SU-DHL-6 (cell line): Measurements from ENCODE around the gene SLC22A23.

ENCODE experiments used
- H2AFZ ChIP-seq: fragments of 200-600 bp; sonication (generic); 2 replicates; pipeline ENCODE4 v1.6.1; 2014; ENCODE audit warnings: low read depth, mild to moderate bottlenecking, moderate library complexity, mixed read lengths, antibody characterized with exemption, low read length; ENCODE audit not compliant: severe bottlenecking
- H3F3A ChIP-seq: fragments of 200-600 bp; shearing (Covaris generic); 2 replicates; pipeline ENCODE4 v1.6.0; 2016; ENCODE audit warnings: antibody characterized with exemption, mild to moderate bottlenecking; ENCODE audit not compliant: insufficient read depth
- H3K27ac ChIP-seq: fragments of 200-600 bp; sonication (generic); 2 replicates; pipeline ENCODE4 v1.5.1; 2016; ENCODE audit warnings: low read depth, mild to moderate bottlenecking, low read length, moderate library complexity, mixed read lengths
- H3K27me3 ChIP-seq: fragments of 200-600 bp; sonication (generic), shearing (Covaris generic); 2 replicates; pipeline ENCODE4 v1.6.0; 2014; ENCODE audit warnings: mild to moderate bottlenecking, low read length
- H3K36me3 ChIP-seq: fragments of 200-600 bp; sonication (generic); 2 replicates; pipeline ENCODE4 v1.6.1; 2014; ENCODE audit warnings: mild to moderate bottlenecking, low read length, mixed read lengths
- H3K4me2 ChIP-seq: fragments of 300-600, 200-600 bp; shearing (Covaris generic), sonication (generic); 2 replicates; pipeline ENCODE4 v1.6.0; 2014; ENCODE audit warnings: low read length, low read depth, mild to moderate bottlenecking; ENCODE audit not compliant: poor library complexity, severe bottlenecking
- H3K4me3 ChIP-seq: fragments of 200-600 bp; sonication (generic); 2 replicates; pipeline ENCODE4 v1.5.1; 2014; ENCODE audit warnings: antibody characterized with exemption, low read length, mild to moderate bottlenecking, mixed read lengths; ENCODE audit not compliant: insufficient read depth, poor library complexity, severe bottlenecking
- H3K79me2 ChIP-seq: fragments of 200-600 bp; sonication (generic); 2 replicates; pipeline ENCODE4 v1.6.1; 2014; ENCODE audit warnings: mild to moderate bottlenecking, low read length, moderate library complexity; ENCODE audit not compliant: insufficient read depth
- H3K9ac ChIP-seq: fragments of 200-600 bp; sonication (generic); 2 replicates; pipeline ENCODE4 v1.7.0; 2014; ENCODE audit warnings: mild to moderate bottlenecking, low read length
- H3K9me2 ChIP-seq: fragments of 200-600 bp; sonication (generic); replicated peaks from 2 replicates; pipeline ENCODE4 v1.6.1; 2014; ENCODE audit warnings: low read length; ENCODE audit not compliant: insufficient read depth
- H3K9me3 ChIP-seq: fragments of 200-600 bp; sonication (generic); 2 replicates; pipeline ENCODE4 v1.6.1; 2014; ENCODE audit warnings: low read length, mixed read lengths; ENCODE audit not compliant: insufficient read depth
- H4K20me1 ChIP-seq: fragments of 200-600 bp; sonication (generic); 2 replicates; pipeline ENCODE4 v1.6.1; 2014; ENCODE audit warnings: low read depth, mild to moderate bottlenecking, antibody characterized with exemption, low read length, moderate library complexity, mixed read lengths
- EZH2phosphoT487 ChIP-seq: fragments of 200-600 bp; sonication (generic), shearing (Covaris generic); conservative IDR thresholded peaks from 2 replicates; pipeline ENCODE4 v1.6.1; 2018; ENCODE audit warnings: mild to moderate bottlenecking, antibody characterized with exemption, low read length, moderate library complexity, mixed read lengths
- TF ChIP-seq, protein P1 (sequence below): fragments of 200-600 bp; sonication (generic); IDR thresholded peaks from one replicate; pipeline ENCODE4 v1.5.1; 2017; ENCODE audit warnings: antibody characterized with exemption, mild to moderate bottlenecking, low read length, moderate library complexity; ENCODE audit not compliant: insufficient read depth, poor library complexity, severe bottlenecking

Gene SLC22A23

DNA sequence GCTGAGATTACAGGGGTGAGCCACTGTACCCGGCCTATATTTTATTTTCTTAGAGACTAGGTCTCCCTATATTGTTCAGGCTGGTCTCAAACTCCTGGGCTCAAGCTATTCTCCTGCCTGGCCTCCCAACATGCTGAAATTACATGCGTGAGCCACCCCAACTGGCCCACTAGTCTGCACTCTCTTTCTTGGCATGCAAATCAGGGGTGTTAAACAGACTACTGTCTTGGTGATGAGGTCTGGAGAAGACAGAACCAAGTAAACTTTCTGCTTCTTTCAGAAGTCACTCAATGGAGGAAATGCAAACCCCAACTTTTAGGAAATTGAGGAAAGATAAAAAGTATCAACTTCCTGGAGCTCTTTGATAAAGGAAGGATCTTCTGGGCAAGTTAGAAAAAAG is 221.4 kb downstream of the SLC22A23 start:
- no peaks in the 10 kb centered on the region for H3K36me3 ChIP-seq
- H3K9ac ChIP-seq = no peak overlapping the region
- no peaks in the 10 kb centered on the region for H4K20me1 ChIP-seq
- H3K9me2 ChIP-seq = no peaks in the 10 kb centered on the region
- no peaks in the 10 kb centered on the region for H3K79me2 ChIP-seq
- TF ChIP-seq, protein P1, sequence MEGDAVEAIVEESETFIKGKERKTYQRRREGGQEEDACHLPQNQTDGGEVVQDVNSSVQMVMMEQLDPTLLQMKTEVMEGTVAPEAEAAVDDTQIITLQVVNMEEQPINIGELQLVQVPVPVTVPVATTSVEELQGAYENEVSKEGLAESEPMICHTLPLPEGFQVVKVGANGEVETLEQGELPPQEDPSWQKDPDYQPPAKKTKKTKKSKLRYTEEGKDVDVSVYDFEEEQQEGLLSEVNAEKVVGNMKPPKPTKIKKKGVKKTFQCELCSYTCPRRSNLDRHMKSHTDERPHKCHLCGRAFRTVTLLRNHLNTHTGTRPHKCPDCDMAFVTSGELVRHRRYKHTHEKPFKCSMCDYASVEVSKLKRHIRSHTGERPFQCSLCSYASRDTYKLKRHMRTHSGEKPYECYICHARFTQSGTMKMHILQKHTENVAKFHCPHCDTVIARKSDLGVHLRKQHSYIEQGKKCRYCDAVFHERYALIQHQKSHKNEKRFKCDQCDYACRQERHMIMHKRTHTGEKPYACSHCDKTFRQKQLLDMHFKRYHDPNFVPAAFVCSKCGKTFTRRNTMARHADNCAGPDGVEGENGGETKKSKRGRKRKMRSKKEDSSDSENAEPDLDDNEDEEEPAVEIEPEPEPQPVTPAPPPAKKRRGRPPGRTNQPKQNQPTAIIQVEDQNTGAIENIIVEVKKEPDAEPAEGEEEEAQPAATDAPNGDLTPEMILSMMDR = no peak
- TF ChIP-seq EZH2phosphoT487 = no peak
- no peak overlapping the region for H3K4me2 ChIP-seq
- H2AFZ ChIP-seq = no peak overlapping the region
- H3K9me3 ChIP-seq = no peaks in the 10 kb centered on the region
- no peaks in the 10 kb centered on the region for H3K27me3 ChIP-seq
- H3K27ac ChIP-seq = no peak overlapping the region
- H3F3A ChIP-seq = peaks cover 9% of the 10 kb centered on the region
- H3K4me3 ChIP-seq = no peak overlapping the region

GRCh38 chr6:3233904-3234303 is 222.9 kb downstream of the SLC22A23 start:
- H2AFZ ChIP-seq = no peak overlapping the region
- H3K79me2 ChIP-seq = no peaks in the 10 kb centered on the region
- H3F3A ChIP-seq = peaks cover 15% of the 10 kb centered on the region
- H3K4me3 ChIP-seq = no peak overlapping the region
- no peaks in the 10 kb centered on the region for H4K20me1 ChIP-seq
- H3K27ac ChIP-seq = no peak overlapping the region
- H3K36me3 ChIP-seq = no peaks in the 10 kb centered on the region
- no peaks in the 10 kb centered on the region for H3K9me3 ChIP-seq
- H3K9me2 ChIP-seq = no peaks in the 10 kb centered on the region
- no peak overlapping the region for H3K9ac ChIP-seq
- H3K27me3 ChIP-seq = no peaks in the 10 kb centered on the region
- TF ChIP-seq, protein P1 = no peak
- TF ChIP-seq EZH2phosphoT487 = no peak
- no peak overlapping the region for H3K4me2 ChIP-seq

- Histone ChIP-seq H2AFZ (no peak overlapping the region), H3K9ac (no peak overlapping the region), H4K20me1 (no peaks in the 10 kb centered on the region), H3K27ac (no peak overlapping the region), H3K36me3 (no peaks in the 10 kb centered on the region), H3K9me2 (no peaks in the 10 kb centered on the region), H3K4me2 (no peak overlapping the region), H3K27me3 (no peaks in the 10 kb centered on the region), H3F3A (peaks cover 15% of the 10 kb centered on the region), H3K79me2 (no peaks in the 10 kb centered on the region), H3K4me3 (no peak overlapping the region), H3K9me3 (no peaks in the 10 kb centered on the region)
- TF ChIP-seq, protein P1 = no peak
- TF ChIP-seq EZH2phosphoT487 = no peak
Observed at GRCh38 chr6:3233321-3233720, 223.5 kb downstream of the SLC22A23 start.
